ENCODE results near the gene ANLN. TPM values are rescaled to one million over a fixed set of nuclear protein-coding genes. Genes with fewer than 3 reads are reported as not detected.

ANLN gene
- total RNA-seq, 4 donors from 2014 or later: 0.84 to 12.9 (median 4.1) TPM

GRCh38 chr7:36395171-36395894 lies 5.7 kb downstream of the ANLN start:
- Histone ChIP-seq H3K27me3 (no peaks in the 10 kb centered on the region), H3K4me3 (no peak overlapping the region), H3K9me3 (no peaks in the 10 kb centered on the region), H3K4me1 (peaks cover 3 to 10% (median 7%) of the 10 kb centered on the region in 4 donors), H3K36me3 (no peaks in the 10 kb centered on the region), H3K27ac (no peak overlapping the region)
- no peak for DNase-seq (ENCODE audit: low spot score in 2 of 2)
- 90 to 96% methylated on average over 1 of the region's 1 CpG for WGBS, 2 donors
- TF ChIP-seq EP300 (IDR thresholded peaks at IDR 0.05): no peak
- TF ChIP-seq POLR2A (IDR thresholded peaks at IDR 0.05): no peak
- TF ChIP-seq, protein P1, sequence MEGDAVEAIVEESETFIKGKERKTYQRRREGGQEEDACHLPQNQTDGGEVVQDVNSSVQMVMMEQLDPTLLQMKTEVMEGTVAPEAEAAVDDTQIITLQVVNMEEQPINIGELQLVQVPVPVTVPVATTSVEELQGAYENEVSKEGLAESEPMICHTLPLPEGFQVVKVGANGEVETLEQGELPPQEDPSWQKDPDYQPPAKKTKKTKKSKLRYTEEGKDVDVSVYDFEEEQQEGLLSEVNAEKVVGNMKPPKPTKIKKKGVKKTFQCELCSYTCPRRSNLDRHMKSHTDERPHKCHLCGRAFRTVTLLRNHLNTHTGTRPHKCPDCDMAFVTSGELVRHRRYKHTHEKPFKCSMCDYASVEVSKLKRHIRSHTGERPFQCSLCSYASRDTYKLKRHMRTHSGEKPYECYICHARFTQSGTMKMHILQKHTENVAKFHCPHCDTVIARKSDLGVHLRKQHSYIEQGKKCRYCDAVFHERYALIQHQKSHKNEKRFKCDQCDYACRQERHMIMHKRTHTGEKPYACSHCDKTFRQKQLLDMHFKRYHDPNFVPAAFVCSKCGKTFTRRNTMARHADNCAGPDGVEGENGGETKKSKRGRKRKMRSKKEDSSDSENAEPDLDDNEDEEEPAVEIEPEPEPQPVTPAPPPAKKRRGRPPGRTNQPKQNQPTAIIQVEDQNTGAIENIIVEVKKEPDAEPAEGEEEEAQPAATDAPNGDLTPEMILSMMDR (IDR thresholded peaks at IDR 0.05): no peak

- Histone ChIP-seq H3K27me3 (no peaks in the 10 kb centered on the region), H3K4me1 (peaks cover 0 to 2% (median under 1%) of the 10 kb centered on the region in 4 donors), H3K36me3 (no peaks in the 10 kb centered on the region), H3K9me3 (no peaks in the 10 kb centered on the region), H3K27ac (no peak overlapping the region), H3K4me3 (no peak overlapping the region)
- TF ChIP-seq, protein P1 (IDR thresholded peaks at IDR 0.05): no peak
- TF ChIP-seq POLR2A (IDR thresholded peaks at IDR 0.05): no peak
- TF ChIP-seq EP300 (IDR thresholded peaks at IDR 0.05): no peak
- WGBS, 2 donors: 96% methylated on average over 4 of the region's 4 CpGs
- DNase-seq (ENCODE audit: low spot score in 2 of 2): no peak
Measured at GRCh38 chr7:36396150-36396549, 6.5 kb downstream of the ANLN start.

GRCh38 chr7:36400036-36400435 lies 10.4 kb downstream of the ANLN start:
- H3K9me3 ChIP-seq: no peaks in the 10 kb centered on the region
- WGBS, 2 donors: 90 to 92% methylated on average over 3 of the region's 3 CpGs
- H3K4me3 ChIP-seq: no peak overlapping the region
- no peaks in the 10 kb centered on the region for H3K4me1 ChIP-seq
- H3K27ac ChIP-seq: no peak overlapping the region
- no peaks in the 10 kb centered on the region for H3K27me3 ChIP-seq
- no peak for DNase-seq (ENCODE audit: low spot score in 2 of 2)
- no peak for TF ChIP-seq EP300 (IDR thresholded peaks at IDR 0.05)
- TF ChIP-seq POLR2A (IDR thresholded peaks at IDR 0.05): no peak
- TF ChIP-seq, protein P1 (IDR thresholded peaks at IDR 0.05): no peak
- H3K36me3 ChIP-seq: no peaks in the 10 kb centered on the region

DNA sequence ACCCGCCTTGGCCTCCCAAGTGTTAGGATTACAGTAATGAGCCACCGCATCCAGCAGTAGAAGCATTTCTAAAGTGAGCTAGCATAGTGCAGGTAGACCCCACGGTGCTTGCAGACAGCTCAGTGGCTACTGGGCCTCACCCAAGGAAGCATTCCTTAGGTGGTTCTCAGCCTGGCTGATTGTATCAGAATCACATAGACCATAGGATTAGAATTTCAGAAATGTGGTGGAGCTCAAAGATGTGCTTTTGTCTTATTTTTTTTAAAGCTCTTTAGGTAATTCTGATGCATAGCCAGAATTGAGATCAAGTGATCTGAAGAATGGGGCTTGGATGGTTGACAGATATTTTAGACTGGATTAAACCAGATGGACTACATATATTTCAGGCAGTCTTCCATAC lies 10.9 kb downstream of the ANLN start:
- no peaks in the 10 kb centered on the region for H3K4me1 ChIP-seq
- 100% methylated on average over 3 of the region's 3 CpGs for WGBS, 2 donors
- H3K27ac ChIP-seq: no peak overlapping the region
- no peak for DNase-seq (ENCODE audit: low spot score in 2 of 2)
- H3K27me3 ChIP-seq: no peaks in the 10 kb centered on the region
- TF ChIP-seq EP300 (IDR thresholded peaks at IDR 0.05) (no peak), POLR2A (IDR thresholded peaks at IDR 0.05) (no peak)
- TF ChIP-seq, protein P1 (IDR thresholded peaks at IDR 0.05): no peak
- no peaks in the 10 kb centered on the region for H3K36me3 ChIP-seq
- no peaks in the 10 kb centered on the region for H3K9me3 ChIP-seq
- no peak overlapping the region for H3K4me3 ChIP-seq

DNA sequence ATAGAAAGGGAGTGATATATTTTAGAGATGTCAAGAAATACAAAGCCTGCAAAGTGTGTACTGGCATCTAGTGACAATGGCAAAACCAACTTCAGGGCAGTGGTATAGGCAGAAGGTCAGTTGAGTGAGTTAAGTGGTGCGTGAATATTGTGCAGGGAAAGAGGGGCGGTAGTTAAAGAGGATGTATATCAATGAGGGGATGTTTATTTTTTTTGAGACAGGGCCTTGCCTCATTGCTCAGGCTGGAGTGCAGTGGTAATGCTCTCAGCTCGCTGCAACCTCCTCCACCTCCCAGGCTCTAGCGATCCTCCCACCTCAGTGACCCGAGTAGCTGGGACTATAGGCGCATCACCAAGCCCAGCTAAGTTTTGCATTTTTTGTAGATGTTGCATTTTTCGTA lies 13.8 kb downstream of the ANLN start:
- H3K36me3 ChIP-seq: no peaks in the 10 kb centered on the region
- no peak overlapping the region for H3K4me3 ChIP-seq
- no peak for TF ChIP-seq EP300 (IDR thresholded peaks at IDR 0.05)
- TF ChIP-seq, protein P1 (IDR thresholded peaks at IDR 0.05): no peak
- no peak for TF ChIP-seq POLR2A (IDR thresholded peaks at IDR 0.05)
- H3K9me3 ChIP-seq: no peaks in the 10 kb centered on the region
- no peak for DNase-seq (ENCODE audit: low spot score in 2 of 2)
- H3K27me3 ChIP-seq: no peaks in the 10 kb centered on the region
- H3K27ac ChIP-seq: no peak overlapping the region
- WGBS, 2 donors: 95 to 96% methylated on average over 7 of the region's 7 CpGs
- no peaks in the 10 kb centered on the region for H3K4me1 ChIP-seq
